Measurements from ENCODE around the gene DNAJC10.
A peak's percentile ranks its signal among the peaks of the same experiment; 100 is the strongest.
"Not testable (repeated sequence)": the region's sequence is repeated elsewhere in the genome, so short reads cannot be mapped to it uniquely, and the experiment has no call there.

The DNAJC10 gene

DNA sequence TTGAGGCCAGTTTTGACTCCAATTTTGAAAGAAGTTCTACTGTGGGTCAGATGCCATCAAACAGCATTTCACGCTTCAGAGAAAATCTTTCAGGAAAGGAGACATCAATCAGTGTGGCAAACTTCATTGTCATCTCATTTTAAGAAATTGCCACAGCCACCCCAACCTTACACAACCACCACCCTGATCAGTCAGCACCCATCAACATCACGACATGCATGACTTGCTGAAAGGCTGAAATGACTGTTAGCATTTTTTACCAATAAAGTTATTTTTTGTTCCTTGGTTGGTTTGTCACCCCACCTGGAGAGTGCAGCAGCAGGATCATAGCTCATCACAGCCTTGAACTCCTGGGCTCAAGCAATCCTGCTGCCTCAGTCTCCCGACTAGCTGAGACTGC lies 10.4 kb downstream of the DNAJC10 start:
- no peak for DNase-seq

DNA sequence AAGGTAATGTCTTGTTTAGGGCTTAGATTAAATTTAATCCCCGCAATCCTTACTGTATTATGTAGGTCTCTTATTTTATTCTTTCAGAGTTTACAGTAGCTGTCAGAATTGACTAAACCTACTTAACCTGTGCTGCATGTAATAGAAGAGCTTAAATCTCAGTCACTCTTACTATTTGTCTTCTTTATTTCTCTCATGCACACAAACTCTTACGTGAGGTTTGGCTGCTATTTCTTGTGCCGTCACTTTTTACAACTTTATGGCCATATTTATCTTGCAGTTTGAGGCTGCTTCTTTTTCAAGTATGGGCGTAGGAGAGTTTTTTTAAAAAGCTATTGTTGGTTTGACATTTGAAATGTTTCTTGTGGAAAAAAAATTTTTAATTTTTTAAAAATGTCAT lies 12.0 kb downstream of the DNAJC10 start:
- DNase-seq = no peak

GRCh38 chr2:182729710-182730339 lies 13.8 kb downstream of the DNAJC10 start:
- no peak for DNase-seq

GRCh38 chr2:182730486-182730885 lies 14.4 kb downstream of the DNAJC10 start:
- no peak for DNase-seq

GRCh38 chr2:182732736-182733135 lies 16.7 kb downstream of the DNAJC10 start:
- DNase-seq = no peak

DNA sequence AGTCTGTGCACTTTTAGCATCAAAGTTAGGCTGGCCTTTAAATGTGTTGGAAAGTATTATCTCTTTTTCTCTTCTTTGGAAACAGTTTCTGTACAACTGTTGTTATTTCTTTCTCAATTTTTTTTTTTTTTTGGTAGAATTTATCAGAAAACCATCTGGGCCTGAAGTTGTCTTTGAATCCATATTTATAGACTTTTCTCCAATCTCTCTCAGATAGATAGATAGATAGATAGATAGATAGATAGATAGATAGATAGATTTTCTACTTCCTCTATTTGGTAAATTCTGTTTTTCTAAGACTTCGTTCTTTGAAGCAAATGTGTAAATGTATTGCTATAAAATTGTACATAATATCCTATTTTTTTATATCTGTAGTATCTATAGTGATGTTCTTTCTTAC lies 17.5 kb downstream of the DNAJC10 start:
- no peak for DNase-seq

DNA sequence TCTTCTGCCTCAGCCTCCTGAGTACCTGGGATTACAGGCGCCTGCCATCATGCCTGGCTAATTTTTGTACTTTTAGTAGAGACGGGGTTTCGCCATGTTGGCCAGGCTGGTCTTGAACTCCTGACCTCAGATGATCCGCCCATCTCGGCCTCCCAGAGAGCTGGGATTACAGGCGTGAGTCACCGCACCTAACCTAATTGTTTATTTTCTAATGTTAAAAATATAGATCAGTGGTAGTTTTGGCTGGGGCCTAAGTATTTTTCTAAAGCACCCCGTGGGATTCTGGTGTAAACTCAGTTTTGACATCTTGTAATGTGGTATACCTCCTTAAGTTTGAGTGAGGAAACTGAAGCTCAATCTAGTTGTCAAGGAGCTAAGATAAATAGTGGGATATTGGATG lies 20.8 kb downstream of the DNAJC10 start:
- not testable (repeated sequence) for DNase-seq

DNA sequence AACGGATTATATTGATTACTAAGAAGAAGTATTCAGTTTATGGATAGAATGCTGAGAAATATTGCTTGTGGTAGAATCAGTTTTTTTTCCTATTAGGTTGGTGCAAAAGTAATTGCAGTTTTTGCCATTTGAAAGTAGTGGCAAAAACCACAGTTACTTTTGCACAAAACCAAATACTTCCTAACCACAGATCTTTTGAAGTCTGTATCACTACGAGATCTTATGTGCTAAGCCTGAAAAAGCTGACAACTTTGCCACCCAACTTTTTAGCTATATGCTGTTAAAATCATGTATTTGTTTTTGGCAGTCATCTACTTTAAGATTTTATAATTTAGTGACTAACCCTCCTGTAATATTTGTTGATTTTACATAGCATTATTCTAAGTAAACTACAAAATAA lies 24.6 kb downstream of the DNAJC10 start:
- DNase-seq = no peak

DNA sequence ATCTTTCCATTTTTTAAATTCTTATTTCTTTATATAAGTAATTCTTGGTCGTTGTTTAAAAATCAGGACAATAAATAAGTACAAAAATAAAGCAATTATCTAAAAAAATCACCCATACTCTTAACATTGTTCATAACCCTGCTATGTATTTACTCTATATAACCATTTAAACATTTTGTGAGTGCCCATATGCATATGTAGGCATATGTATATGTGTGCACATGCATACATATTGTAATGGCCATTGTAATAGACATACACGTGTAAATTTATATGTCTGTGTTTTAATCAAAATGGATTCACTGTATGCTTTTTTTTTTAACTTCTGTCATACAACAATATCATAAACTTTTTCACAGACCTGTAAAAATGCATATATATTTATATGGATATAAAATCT lies 25.6 kb downstream of the DNAJC10 start:
- DNase-seq = no peak

DNA sequence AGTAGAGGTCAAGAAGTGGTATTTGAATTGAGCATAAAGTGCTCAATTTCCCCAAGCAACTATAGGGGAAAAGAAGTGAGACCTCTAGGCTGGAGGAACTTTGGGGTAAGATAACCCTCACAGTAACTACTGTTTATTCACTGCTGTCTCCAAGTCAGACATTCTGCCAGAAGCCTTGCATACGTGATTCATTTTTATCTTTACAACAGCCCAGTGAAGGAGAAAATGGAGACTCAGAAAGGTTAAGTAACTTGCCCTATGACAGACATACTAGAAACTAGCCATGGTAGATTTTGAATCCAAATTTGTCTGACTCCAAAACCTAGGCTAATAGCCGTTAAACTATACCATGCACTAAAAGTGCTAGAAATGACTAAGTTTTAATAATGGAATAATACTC lies 28.4 kb downstream of the DNAJC10 start:
- DNase-seq = no peak

- DNase-seq = no peak
Measured at GRCh38 chr2:182745061-182745460, 29.0 kb downstream of the DNAJC10 start.

DNA sequence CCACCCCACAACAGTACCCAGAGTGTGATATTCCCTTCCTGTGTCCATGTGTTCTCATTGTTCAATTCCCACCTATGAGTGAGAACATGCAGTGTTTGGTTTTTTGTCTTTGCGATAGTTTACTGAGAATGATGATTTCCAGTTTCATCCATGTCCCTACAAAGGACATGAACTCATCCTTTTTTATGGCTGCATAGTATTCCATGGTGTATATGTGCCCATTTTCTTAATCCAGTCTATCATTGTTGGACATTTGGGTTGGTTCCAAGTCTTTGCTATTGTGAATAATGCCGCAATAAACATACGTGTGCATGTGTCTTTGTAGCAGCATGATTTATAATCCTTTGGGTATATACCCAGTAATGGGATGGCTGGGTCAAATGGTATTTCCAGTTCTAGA lies 29.8 kb downstream of the DNAJC10 start:
- DNase-seq = not testable (repeated sequence)

GRCh38 chr2:182754231-182754630 lies 38.2 kb downstream of the DNAJC10 start:
- no peak for DNase-seq

GRCh38 chr2:182758379-182758778 lies 42.3 kb downstream of the DNAJC10 start:
- no peak for DNase-seq

- no peak for DNase-seq
Measured at GRCh38 chr2:182761903-182762302, 45.8 kb downstream of the DNAJC10 start.

DNA sequence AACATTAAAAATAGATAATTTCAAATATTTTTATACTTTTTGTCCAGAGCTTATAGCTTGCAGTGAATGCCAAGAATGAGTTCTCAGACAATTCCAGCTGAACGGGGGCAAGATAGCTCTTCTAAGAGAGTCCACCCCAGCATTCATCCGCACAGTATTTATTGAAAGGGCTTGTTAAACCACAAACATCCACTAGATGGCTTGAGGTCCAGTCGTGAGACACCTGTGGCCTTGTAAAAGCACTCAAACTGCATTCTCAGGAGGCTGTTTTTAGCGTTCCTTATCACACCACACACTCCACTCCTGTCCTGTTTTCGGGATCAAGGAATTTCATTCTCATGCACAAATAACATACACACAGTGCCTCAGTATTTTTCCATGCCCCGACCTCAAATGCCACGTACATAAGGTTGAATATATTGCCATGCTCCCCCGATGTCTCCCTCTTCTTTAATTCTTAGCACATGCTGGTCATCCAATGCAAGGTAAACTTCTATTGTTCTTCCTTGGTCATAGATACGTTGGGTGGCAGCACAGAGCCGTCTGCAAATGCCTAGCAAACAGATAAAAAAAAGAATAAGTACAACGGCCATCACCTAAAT lies 47.4 kb downstream of the DNAJC10 start:
- peak; percentile 27 for DNase-seq

GRCh38 chr2:182766626-182767025 lies 50.6 kb downstream of the DNAJC10 start:
- DNase-seq = no peak

DNA sequence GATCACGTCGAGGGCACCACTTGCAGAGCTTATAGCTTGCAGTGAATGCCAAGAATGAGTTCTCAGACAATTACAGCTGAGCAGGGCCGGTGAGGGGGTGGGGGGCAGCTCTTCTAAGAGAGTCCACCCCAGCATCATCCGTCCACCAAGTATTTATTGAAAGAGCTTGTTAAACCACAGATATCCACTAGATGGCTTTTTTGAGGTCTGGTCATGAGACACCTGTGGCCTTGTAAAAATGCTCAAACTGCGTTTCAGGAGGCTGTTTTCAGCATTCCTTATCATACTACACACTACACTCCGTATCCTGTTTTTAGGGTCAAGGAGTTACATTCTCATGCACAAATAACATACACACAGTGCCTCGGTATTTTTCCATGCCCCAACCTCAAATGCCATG lies 51.5 kb downstream of the DNAJC10 start:
- no peak for DNase-seq

- not testable (repeated sequence) for DNase-seq
Measured at GRCh38 chr2:182768950-182769349, 52.9 kb downstream of the DNAJC10 start.

GRCh38 chr2:182779323-182779722 lies 63.3 kb downstream of the DNAJC10 start:
- no peak for DNase-seq

GRCh38 chr2:182781099-182781498 lies 65.0 kb downstream of the DNAJC10 start:
- not testable (repeated sequence) for DNase-seq

GRCh38 chr2:182782686-182783085 lies 66.6 kb downstream of the DNAJC10 start:
- not testable (repeated sequence) for DNase-seq

DNA sequence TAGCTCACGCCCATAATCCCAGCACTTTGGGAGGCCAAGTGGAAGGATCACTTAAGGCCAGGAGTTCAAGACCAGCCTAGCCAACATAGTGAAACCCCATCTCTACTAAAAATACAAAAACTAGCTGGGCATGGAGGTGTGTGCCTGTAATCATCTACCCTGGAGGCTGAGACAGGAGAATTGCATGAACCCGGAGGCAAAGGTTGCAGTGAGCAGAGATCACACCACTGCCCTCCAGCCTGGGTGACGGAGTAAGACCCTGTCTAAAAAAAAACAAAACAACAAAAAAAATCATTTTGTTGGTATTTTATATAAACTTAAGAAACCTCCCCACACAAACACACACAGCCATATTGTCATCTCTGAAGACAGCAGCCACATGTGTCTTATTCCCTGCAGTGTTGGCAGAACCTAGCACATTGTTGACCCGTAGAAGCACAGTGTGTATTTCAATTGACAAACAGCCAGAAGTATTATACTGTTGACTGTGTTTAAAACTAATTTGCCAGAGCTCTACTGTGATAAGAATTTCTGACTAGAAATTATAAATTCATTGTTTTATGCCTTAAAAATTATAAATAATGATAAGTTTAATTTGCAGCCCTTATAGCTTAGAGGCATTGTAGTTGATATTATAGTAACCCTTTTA lies 68.1 kb downstream of the DNAJC10 start:
- DNase-seq = no peak

GRCh38 chr2:182784777-182785176 lies 68.7 kb downstream of the DNAJC10 start:
- DNase-seq = peak; percentile 31

GRCh38 chr2:182792441-182792840 lies 76.4 kb downstream of the DNAJC10 start:
- DNase-seq = no peak
